ENCODE data around the gene RERE.

GRCh38 chr1:8376358-8376840 is 441.0 kb downstream of the RERE start:
- TF ChIP-seq CTCF (IDR thresholded peaks at IDR 0.05; ENCODE audit: poor library complexity): no peak
- TF ChIP-seq EZH2 (IDR thresholded peaks at IDR 0.05; ENCODE audit: borderline replicate concordance): no peak
- no peak for TF ChIP-seq EZH2phosphoT487 (IDR thresholded peaks at IDR 0.05; ENCODE audit: low read depth, severe bottlenecking, unreplicated experiment)

All from hepatocyte (in vitro differentiated cells).